Vagina (tissue), 2 donors: Measurements from ENCODE around the gene CBLB. TPM values are rescaled to one million over a fixed set of nuclear protein-coding genes. Genes with fewer than 3 reads are reported as not detected.

ENCODE experiments used
- DNase-seq, 2 donors: peaks; one replicate each; pipeline ENCODE4 v3.0.0-alpha.2; 2017; ENCODE audit errors: extremely low spot score in 2 of 2
- H3K27ac ChIP-seq: fragments of 200-600 bp; sonication (generic); one replicate; pipeline ENCODE4 v1.5.1; 2019
- H3K27me3 ChIP-seq: fragments of 200-600 bp; sonication (generic); one replicate; pipeline ENCODE4 v1.5.1; 2019
- H3K36me3 ChIP-seq, 2 donors: fragments of 200-600 bp; sonication (generic); one replicate each; pipeline ENCODE4 v1.5.1; 2017 to 2019
- H3K4me1 ChIP-seq: fragments of 200-600 bp; sonication (generic); one replicate; pipeline ENCODE4 v1.5.1; 2019
- H3K4me3 ChIP-seq, 2 donors: fragments of 200-600 bp; sonication (generic); 1 replicate in 1 of 2; 2 replicates in 1 of 2; pipeline ENCODE4 v1.5.1; 2016 to 2019
- H3K9me3 ChIP-seq: fragments of 200-600 bp; sonication (generic); one replicate; pipeline ENCODE4 v1.5.1; 2019
- CTCF ChIP-seq, 3 experiments: fragments of 450-650 bp in 2 of 3; fragments of 200-600 bp in 1 of 3; sonication (generic) in 1 of 3; IDR thresholded peaks; one replicate each; pipeline ENCODE4 v1.5.1; 2017 to 2019; ENCODE audit warnings: antibody characterized with exemption in 3 of 3, mild to moderate bottlenecking in 2 of 3, moderate library complexity in 2 of 3
- POLR2A ChIP-seq, 2 donors: fragments of 450-650 bp; IDR thresholded peaks; one replicate each; pipeline ENCODE4 v1.6.1; 2017; ENCODE audit warnings: antibody characterized with exemption in 2 of 2, mild to moderate bottlenecking in 2 of 2, moderate library complexity in 2 of 2
- POLR2AphosphoS5 ChIP-seq, 2 donors: sonication (generic); formaldehyde crosslinking; IDR thresholded peaks; one replicate each; pipeline ENCODE4 v1.9.0; 2017; ENCODE audit warnings: antibody characterized with exemption in 2 of 2, mild to moderate bottlenecking in 2 of 2, low read depth in 1 of 2; ENCODE audit not compliant: insufficient read depth in 1 of 2
- intact Hi-C: fragments of 100-400 bp; cut with DNase I; formaldehyde crosslinking; loops from one replicate; pipeline ENCODE4 v1.15.1; 2023
- total RNA-seq: library from RNA; depleted of rRNA; stranded (reverse); fragments of >200 nt; gene quantifications from one replicate; pipeline ENCODE4 v1.2.3, GENCODE V29; 2016

CBLB gene
- total RNA-seq, 1 donor from 2014 or later, result 58.4 TPM

DNA sequence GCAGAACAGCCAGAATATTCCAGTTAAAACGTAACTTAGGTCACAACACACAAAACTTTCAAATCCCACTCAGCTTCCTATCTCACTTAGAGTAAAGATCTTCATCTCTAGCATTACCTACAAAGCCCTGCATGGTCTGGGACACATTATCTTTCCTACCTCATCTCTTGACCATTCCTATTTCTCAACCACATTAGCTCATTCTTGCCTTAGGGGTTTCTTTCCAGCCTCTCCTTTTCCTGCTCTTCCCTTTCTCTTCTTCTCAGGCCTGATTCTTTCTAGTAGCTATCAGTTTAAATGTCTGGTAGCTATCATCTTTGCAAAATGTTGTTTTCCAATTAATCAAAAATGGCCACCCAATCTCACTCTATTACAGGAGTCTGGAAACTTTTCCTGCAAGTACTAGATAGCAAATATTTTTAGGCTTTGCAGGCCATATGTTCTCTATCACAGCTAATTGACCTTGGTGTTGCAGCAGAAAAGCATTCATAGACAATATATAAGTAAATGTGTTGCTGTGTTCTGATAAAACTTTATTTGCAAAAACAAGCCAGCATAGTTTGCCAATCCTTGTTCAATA, 15.1 kb upstream of the CBLB start:
- Histone ChIP-seq H3K36me3 (no peaks in the 10 kb centered on the region), H3K9me3 (no peaks in the 10 kb centered on the region), H3K27me3 (no peaks in the 10 kb centered on the region), H3K4me1 (no peaks in the 10 kb centered on the region), H3K27ac (no peak overlapping the region), H3K4me3 (no peak overlapping the region)
- no peak for TF ChIP-seq POLR2A (IDR thresholded peaks at IDR 0.05)
- DNase-seq, result no peak
- intact Hi-C loops, result no loop called here

DNA sequence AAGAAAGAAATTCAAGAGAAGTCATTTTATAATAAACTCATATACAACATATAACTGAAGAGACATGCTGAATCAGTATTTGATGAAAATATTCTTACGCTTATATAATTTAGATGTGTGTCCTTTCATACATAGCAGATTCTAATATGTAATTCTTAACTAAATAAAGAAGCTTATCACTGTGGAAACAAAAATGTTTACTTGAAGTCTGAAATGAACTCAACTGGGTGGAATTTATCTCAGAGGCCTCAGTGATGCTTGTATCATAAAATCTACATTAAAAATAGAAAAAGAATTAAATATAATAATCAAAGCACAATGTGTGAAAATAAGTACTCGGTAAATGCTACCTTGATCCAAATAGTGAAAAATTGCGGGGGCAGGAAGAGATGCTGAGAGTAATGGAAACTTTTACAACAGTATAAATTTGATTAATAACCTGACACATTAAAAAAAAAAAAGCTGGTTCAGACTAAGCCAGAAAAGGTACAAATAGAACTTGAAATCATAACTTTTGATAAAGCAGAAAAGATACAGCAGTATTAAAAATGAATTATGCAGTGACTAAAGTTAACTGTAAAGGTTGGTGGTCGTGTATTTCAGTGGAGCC, 12.0 kb upstream of the CBLB start:
- Histone ChIP-seq H3K9me3 (no peaks in the 10 kb centered on the region), H3K27me3 (no peaks in the 10 kb centered on the region), H3K4me1 (no peaks in the 10 kb centered on the region), H3K4me3 (no peak overlapping the region), H3K27ac (no peak overlapping the region), H3K36me3 (no peaks in the 10 kb centered on the region)
- no peak for DNase-seq
- intact Hi-C loops, result no loop called here
- TF ChIP-seq POLR2A (IDR thresholded peaks at IDR 0.05), result no peak
- no peak for TF ChIP-seq CTCF (IDR thresholded peaks at IDR 0.05)
- TF ChIP-seq POLR2AphosphoS5 (IDR thresholded peaks at IDR 0.05; ENCODE audit: insufficient read depth in 1 of 2, low read depth in 1 of 2), result no peak

- no peaks in the 10 kb centered on the region for H3K27me3 ChIP-seq
- H3K36me3 ChIP-seq, result no peaks in the 10 kb centered on the region
- no peak overlapping the region for H3K27ac ChIP-seq
- intact Hi-C loops, result no loop called here
- no peaks in the 10 kb centered on the region for H3K4me1 ChIP-seq
- H3K9me3 ChIP-seq, result no peaks in the 10 kb centered on the region
- no peak for DNase-seq
- no peak overlapping the region for H3K4me3 ChIP-seq
- TF ChIP-seq CTCF (IDR thresholded peaks at IDR 0.05), result no peak
Observed at GRCh38 chr3:105878061-105878460, 9.2 kb upstream of the CBLB start.

DNA sequence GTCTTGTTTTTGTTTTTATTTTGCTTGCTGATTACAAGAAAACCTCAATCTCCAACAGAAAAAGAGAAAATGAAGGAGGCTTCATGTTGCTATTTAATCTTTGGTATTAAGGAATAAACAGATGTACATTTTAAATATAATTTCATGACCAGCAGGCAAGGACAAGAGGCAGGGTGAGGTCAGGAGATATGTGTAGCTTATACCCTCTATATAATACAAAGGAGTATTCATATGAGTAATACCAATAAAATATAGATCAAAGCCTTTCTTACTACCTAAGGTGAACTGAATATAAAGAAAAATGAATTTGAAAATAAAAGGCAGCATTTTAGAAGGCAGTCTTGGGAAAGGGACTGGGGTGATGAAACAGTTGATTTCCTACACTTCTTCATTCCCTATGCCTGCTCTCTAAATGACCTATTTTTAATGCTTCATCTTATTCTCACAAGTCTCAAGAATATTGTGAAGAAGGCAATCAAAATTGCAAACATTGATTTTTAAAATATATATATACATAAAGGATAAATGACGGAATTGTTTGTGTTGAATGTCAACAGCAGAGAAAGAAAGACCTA, 8.6 kb upstream of the CBLB start:
- H3K36me3 ChIP-seq, result no peaks in the 10 kb centered on the region
- H3K27me3 ChIP-seq, result no peaks in the 10 kb centered on the region
- intact Hi-C loops, result no loop called here
- no peak overlapping the region for H3K27ac ChIP-seq
- TF ChIP-seq POLR2A (IDR thresholded peaks at IDR 0.05), result no peak
- no peak for TF ChIP-seq POLR2AphosphoS5 (IDR thresholded peaks at IDR 0.05; ENCODE audit: insufficient read depth in 1 of 2, low read depth in 1 of 2)
- no peak for TF ChIP-seq CTCF (IDR thresholded peaks at IDR 0.05)
- no peak for DNase-seq
- H3K9me3 ChIP-seq, result no peaks in the 10 kb centered on the region
- no peak overlapping the region for H3K4me3 ChIP-seq
- no peaks in the 10 kb centered on the region for H3K4me1 ChIP-seq

- no peak overlapping the region for H3K4me3 ChIP-seq
- H3K27ac ChIP-seq, result no peak overlapping the region
- no peaks in the 10 kb centered on the region for H3K36me3 ChIP-seq
- no peak for DNase-seq
- H3K9me3 ChIP-seq, result no peaks in the 10 kb centered on the region
- TF ChIP-seq POLR2A (IDR thresholded peaks at IDR 0.05) (no peak), CTCF (IDR thresholded peaks at IDR 0.05) (no peak), POLR2AphosphoS5 (IDR thresholded peaks at IDR 0.05; ENCODE audit: insufficient read depth in 1 of 2, low read depth in 1 of 2) (no peak)
- H3K4me1 ChIP-seq, result no peaks in the 10 kb centered on the region
- H3K27me3 ChIP-seq, result no peaks in the 10 kb centered on the region
- intact Hi-C loops, result no loop called here
Observed at GRCh38 chr3:105876780-105877327, 8.0 kb upstream of the CBLB start.
